ENCODE measurements around the gene RAB37. TPM values are rescaled to one million over a fixed set of nuclear protein-coding genes. Genes with fewer than 3 reads are reported as not detected.

The RAB37 gene
- total and polyA plus RNA-seq, 2 of the 8 experiments (the other 6 are each of a cell fraction or from before 2014, with no cell fraction given): 5.5 to 6.1 TPM

GRCh38 chr17:74725111-74725510, 11.9 kb upstream of the RAB37 start:
- Histone ChIP-seq H3K79me2 (ENCODE audit: control insufficient read depth in 1 of 2, insufficient read depth in 2 of 2, low read length in 2 of 2) (no peaks in the 10 kb centered on the region), H3K9me3 (ENCODE audit: insufficient read depth in 2 of 2, low read depth in 1 of 2, low read length in 1 of 2) (peaks cover 0 to 9% of the 10 kb centered on the region in 2 experiments; a peak in 1 of 4 replicates), H3K4me1 (replicated peaks in 1 of 4; ENCODE audit: control insufficient read depth in 3 of 4, insufficient read depth in 4 of 4, low read length in 3 of 4) (no peaks in the 10 kb centered on the region), H2AK5ac (ENCODE audit: low read depth, low read length) (no peak overlapping the region), H3K14ac (ENCODE audit: insufficient read length) (no peak overlapping the region), H2BK15ac (ENCODE audit: low read length) (no peak overlapping the region), H3K4ac (replicated peaks; ENCODE audit: insufficient read length, low read depth, low read length) (no peak overlapping the region), H3K4me3 (ENCODE audit: extremely low read depth in 1 of 4, insufficient read depth in 2 of 4, low read depth in 3 of 4, low read length in 4 of 4) (no peak overlapping the region), H4K20me1 (replicated peaks in 1 of 2; ENCODE audit: control insufficient read depth in 1 of 2, insufficient read depth in 2 of 2, low read length in 2 of 2) (no peaks in the 10 kb centered on the region), H4K5ac (ENCODE audit: insufficient read length, low read depth, low read length) (no peak overlapping the region), H3K27ac (ENCODE audit: low read depth, low read length) (no peak overlapping the region), H3K23ac (ENCODE audit: insufficient read length) (no peak overlapping the region), H3K23me2 (ENCODE audit: low read depth, low read length) (peaks cover 4% of the 10 kb centered on the region), H4K91ac (replicated peaks; ENCODE audit: insufficient read length, low read length) (no peak overlapping the region), H2AFZ (ENCODE audit: low read length) (no peak overlapping the region), H3K79me1 (ENCODE audit: low read depth, low read length) (peaks cover 3% of the 10 kb centered on the region; the same call in 1 of the 2 replicates), H2BK12ac (ENCODE audit: low read depth, low read length) (no peak overlapping the region), H3K9ac (replicated peaks in 1 of 4; ENCODE audit: extremely low read depth in 1 of 4, low read depth in 3 of 4, low read length in 3 of 4) (no peak overlapping the region), H4K8ac (ENCODE audit: extremely low read depth, insufficient read depth, low read length) (no peak overlapping the region), H3K56ac (replicated peaks; ENCODE audit: insufficient read length, low read depth, low read length) (no peak overlapping the region), H2BK120ac (replicated peaks; ENCODE audit: low read depth, low read length) (no peak overlapping the region), H3K4me2 (ENCODE audit: insufficient read depth in 1 of 2, low read depth in 2 of 2, low read length in 2 of 2) (no peak overlapping the region), H2BK5ac (ENCODE audit: low read depth, low read length) (no peak overlapping the region), H3K36me3 (ENCODE audit: control insufficient read depth in 2 of 4, insufficient read depth in 4 of 4, low read length in 3 of 4) (no peaks in the 10 kb centered on the region), H3K18ac (ENCODE audit: extremely low read depth, low read length) (no peak overlapping the region), H3K27me3 (replicated peaks in 1 of 4; ENCODE audit: control insufficient read depth in 3 of 4, extremely low read depth in 1 of 4, insufficient read depth in 3 of 4, low read length in 3 of 4) (no peaks in the 10 kb centered on the region; a peak in 3 of 7 replicates), H2BK20ac (ENCODE audit: low read length) (no peak overlapping the region)
- no peak for FAIRE-seq
- CTCF ChIA-PET (ENCODE audit: partially characterized antibody): interaction anchor here (0.6 to 4.3 kb wide), 10 partner anchors 12 to 369 kb away, joined by 3 to 27 read pairs (median 3); partner anchors contain the start of gene RAB37
- 83% methylated on average over 3 of the region's 3 CpGs; no CpG with 5 or more reads in 1 of the 2 experiments for WGBS, 2 experiments (ENCODE audit: extremely low coverage in 1 of 2, insufficient coverage in 1 of 2, insufficient read length in 1 of 2, insufficient replicate concordance in 2 of 2, low coverage in 1 of 2, low lambda C conversion rate in 2 of 2, missing lambda C conversion rate in 1 of 2)
- POLR2A ChIA-PET (ENCODE audit: partially characterized antibody): interaction anchor here (0.6 kb wide), 1 partner anchor 29 kb away, joined by 3 read pairs; no protein-coding TSS in a partner anchor
- DNase-seq (ENCODE audit: low read depth in 1 of 2, low spot score in 2 of 2): no peak
- TF ChIP-seq SRF (IDR thresholded peaks at IDR 0.05; ENCODE audit: low read depth, low read length) (no peak), YY1 (IDR thresholded peaks at IDR 0.05; ENCODE audit: low read depth, low read length) (no peak), POLR2A (IDR thresholded peaks at IDR 0.05; ENCODE audit: control extremely low read depth in 1 of 2, low read depth in 2 of 2, low read length in 2 of 2) (no peak), TEAD4 (IDR thresholded peaks at IDR 0.05; ENCODE audit: low read depth, low read length) (no peak), KDM1A (IDR thresholded peaks at IDR 0.05; ENCODE audit: borderline replicate concordance, low read length) (no peak), FOSL1 (IDR thresholded peaks at IDR 0.05; ENCODE audit: insufficient read depth, low read depth, low read length) (no peak), CEBPB (IDR thresholded peaks at IDR 0.05; ENCODE audit: low read depth, low read length) (no peak), PHF8 (conservative IDR thresholded peaks at IDR 0.05; ENCODE audit: low read depth, low read length) (no peak), GTF2F1 (IDR thresholded peaks at IDR 0.05; ENCODE audit: borderline replicate concordance, low read depth, low read length) (no peak)

Data from H1 (cell line).